Stimulated activated CD8-positive, alpha-beta memory T cell treated with anti-CD3 and anti-CD28 coated beads, Interleukin-7, amount 100 ng/mL, for 48 hours (primary cell): ENCODE measurements around the gene UGT2B17.
"Not testable (repeated sequence)": the region's sequence is repeated elsewhere in the genome, so short reads cannot be mapped to it uniquely, and the experiment has no call there.

Source experiments
- DNase-seq, 2 donors: peaks; one replicate each; pipeline ENCODE4 v3.0.0-alpha.2; 2020; ENCODE audit warnings: low read depth in 1 of 2; ENCODE audit errors: extremely low read depth in 1 of 2

The UGT2B17 gene

GRCh38 chr4:68569466-68570121, 6.5 kb downstream of the UGT2B17 start:
- DNase-seq = no peak

GRCh38 chr4:68569036-68569435, 7.1 kb downstream of the UGT2B17 start:
- DNase-seq = not testable (repeated sequence)

GRCh38 chr4:68568535-68568934, 7.6 kb downstream of the UGT2B17 start:
- DNase-seq = not testable (repeated sequence)

DNA sequence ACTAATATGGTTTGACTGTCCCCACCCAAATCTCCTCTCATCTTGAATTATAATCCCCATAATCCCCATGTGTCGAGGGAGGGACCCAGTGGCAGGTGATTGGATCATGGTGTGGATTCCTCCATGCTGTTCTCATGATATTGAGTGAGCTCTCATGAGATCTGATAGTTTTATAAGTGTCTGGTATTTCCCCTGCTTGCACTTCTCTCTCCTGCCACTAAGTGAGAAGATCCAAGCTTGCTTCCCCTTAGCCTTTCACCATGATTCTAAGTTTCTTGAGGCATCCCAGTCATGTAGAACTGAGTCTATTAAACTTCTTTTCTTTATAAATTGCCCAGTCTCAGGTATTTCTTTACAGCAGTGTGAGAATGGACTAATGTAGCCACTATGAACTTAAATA, 9.8 kb downstream of the UGT2B17 start:
- not testable (repeated sequence) for DNase-seq

DNA sequence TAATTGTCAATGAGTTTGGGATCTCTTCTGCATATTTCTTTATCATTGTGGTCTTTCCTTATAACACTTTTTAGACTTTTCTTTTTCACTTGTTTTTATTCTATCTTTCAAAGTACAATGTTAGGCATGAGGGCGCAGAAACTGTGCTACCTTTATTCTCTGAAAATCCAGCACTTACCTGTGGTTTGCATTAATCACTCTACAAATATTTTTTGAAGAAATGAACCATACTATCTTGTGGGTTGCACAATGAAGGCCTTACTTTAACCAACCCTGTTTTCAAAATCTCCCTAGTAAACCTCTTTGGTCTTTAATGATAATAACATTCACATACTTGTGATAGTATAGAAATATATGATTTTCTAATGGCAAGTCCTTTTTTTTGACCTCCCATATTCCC, 11.0 kb downstream of the UGT2B17 start:
- not testable (repeated sequence) for DNase-seq

DNA sequence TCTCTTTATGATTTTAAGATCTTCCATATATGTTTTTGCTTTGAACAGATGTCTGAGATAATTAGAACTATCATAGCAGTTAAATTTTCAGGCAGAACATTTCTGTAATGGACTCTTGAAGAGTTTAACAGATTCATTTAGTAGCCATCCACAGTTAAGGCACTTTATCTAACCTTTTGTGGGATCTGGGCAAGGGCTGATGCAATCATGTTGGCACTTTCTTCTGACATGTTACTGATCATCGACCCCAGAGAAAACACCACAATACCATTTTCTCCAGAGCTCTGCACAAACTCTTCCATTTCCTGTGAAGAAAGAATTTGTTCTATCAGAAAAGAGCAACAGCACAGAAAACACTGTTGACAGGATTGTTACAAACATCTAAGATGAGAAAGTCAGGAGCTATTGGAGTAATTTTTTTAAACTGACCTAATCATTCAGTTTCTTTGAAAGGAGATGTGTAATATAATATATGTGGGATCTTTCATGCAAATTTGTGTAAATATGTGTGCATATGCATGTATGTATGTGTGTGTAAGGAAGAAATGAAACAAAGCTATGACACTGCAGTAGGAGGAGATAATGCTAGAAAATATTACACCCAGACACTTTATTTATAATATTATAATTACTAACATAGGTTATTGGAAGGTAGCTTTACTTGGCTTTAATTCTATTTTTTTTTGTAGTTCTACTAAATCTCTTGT, 15.6 kb downstream of the UGT2B17 start:
- not testable (repeated sequence) for DNase-seq

DNA sequence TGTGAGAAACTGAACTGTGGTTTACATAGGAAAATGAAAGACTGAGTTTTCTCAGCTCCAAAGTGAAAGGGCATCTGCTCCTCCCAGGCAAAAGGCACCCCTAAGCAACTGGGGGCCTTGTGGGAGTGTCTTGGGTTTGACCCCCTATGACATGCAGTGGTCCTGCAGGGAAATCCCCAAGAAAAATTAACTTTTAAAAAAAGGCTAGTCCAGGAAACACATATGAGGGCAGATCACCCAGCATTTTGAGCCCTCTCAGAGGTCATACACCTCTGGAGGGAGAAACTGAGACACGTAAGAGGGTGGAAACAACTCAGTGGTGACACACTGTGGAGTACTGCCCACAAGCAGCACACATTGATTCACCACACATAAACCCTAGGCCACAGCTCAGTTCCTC, 22.3 kb downstream of the UGT2B17 start:
- not testable (repeated sequence) for DNase-seq

- DNase-seq = not testable (repeated sequence)
These were observed 23.0 kb downstream of the UGT2B17 start for GRCh38 chr4:68552818-68553811.

GRCh38 chr4:68542742-68543141, 33.4 kb downstream of the UGT2B17 start:
- not testable (repeated sequence) for DNase-seq

DNA sequence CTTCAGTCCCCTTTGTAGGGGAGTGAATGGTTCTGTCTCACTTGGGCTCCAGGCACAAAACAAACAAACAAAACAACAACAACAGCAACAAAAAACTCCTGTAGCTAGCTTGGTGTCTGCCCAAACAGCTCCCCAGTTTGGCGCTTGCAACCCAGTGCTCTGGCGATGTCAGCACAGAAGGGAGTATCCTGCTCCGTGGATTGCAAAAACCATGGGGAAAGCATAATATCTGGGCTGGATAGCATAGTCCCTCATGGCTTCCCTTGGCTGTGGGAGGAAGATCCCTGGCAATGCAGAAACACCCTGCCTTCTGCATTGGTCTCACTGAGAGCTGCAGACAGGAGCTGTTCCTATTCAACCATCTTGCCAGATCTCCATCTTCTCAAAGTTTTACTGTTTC, 39.7 kb downstream of the UGT2B17 start:
- no peak for DNase-seq

DNA sequence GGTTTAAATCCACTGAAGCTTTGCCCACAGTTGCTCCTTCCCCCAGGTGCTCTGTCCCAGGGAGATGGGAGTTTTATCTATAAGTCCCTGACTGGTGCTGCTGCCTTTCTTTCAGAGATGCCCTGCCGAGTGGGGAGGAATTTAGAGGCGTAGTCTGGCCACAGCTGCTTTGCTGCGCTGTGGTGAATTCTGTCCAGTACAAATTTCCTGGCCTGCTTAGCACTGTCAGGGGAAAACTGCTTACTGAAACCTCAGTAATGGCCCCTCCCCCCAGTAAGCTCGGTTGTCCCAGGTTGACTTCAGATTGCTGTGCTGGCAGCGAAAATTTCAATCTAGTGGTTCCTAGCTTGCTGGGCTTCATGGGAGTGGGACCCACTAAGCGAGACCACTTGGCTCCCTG, 40.1 kb downstream of the UGT2B17 start:
- no peak for DNase-seq

GRCh38 chr4:68522232-68522631, 53.9 kb downstream of the UGT2B17 start:
- not testable (repeated sequence) for DNase-seq

GRCh38 chr4:68520985-68521384, 55.1 kb downstream of the UGT2B17 start:
- DNase-seq = no peak

DNA sequence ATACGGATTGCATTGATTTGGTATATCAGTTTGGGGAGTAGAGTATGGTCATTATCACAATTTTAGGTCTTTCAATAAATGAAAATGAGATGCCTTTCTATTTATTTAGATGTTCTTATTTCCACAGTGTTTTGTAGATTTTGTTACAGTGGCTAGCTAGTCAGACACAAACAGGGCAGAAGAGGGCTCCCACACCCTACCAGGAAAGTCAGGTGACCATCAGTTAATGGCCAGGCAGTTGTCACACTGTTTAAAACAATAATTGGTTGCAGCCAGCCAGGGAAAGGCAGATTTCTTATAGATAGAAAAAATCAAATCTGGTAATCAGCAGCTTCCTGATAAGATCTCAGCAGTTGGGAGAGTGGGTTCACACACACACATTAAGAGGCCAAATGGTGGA, 57.2 kb downstream of the UGT2B17 start:
- DNase-seq = no peak

- not testable (repeated sequence) for DNase-seq
These were observed 70.7 kb downstream of the UGT2B17 start for GRCh38 chr4:68505452-68505851.

GRCh38 chr4:68504836-68505235, 71.3 kb downstream of the UGT2B17 start:
- not testable (repeated sequence) for DNase-seq

DNA sequence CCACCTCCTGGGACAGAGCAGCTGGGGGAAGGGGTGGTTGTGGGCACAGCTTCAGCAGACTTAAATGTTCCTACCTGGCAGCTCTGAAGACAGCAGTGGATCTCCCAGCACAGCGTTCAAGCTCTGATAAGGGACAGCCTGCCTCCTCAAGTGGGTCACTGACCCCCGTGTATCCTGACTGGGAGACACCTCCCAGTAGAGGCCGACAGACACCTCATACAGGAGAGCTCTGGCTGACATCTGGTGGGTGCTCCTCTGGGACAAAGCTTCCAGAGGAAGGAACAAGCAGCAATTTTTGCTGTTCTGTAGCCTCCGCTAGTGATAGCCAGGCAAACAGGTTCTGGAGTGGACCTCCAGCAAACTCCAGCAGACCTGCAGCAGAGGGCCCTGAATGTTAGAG, 72.7 kb downstream of the UGT2B17 start:
- DNase-seq = not testable (repeated sequence)

DNA sequence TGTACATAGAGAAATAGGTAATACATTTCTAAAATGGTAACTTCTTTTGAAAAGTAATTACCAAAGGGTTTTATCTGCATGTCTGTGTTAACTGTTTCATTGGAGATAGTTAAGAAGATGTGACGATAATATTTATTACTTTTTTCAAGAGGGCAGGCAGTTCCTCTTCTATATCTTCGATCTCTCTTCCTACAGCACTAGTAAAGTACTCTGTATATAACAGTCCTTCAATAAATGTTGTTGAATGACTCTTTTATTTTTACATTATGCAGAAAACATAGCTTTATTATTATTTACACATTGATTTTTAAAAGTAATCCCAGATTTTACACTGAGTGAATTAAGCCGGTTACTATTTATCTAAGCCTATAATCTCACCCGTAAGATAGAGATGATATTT, 77.1 kb downstream of the UGT2B17 start:
- DNase-seq = no peak

DNA sequence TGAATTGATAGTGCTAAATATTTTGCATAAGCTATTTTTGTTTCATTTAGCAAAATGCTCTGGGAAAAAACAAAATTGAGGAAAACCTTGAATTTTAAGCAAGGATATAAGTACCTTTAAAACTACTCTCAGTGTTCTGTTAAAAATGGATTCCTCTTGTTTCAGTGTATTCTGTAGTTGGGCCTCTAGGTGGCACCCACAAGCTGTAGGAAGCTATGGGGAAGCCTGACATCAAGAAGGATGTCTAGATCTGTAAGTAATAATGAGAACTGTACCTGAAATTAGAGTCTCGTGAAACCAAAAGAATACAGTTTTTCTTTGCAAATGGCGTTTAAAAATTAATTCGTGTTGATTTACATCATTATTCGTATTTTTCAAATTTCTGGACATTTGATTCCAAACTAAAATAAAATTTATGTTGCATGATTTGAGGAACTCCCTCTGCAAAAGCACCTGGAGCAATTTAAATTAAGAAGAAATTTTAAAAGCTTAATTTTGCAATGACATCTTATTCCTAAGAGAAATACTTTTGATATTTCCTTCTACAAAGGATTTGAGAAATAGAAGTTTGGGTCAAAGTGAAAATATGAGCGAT, 77.6 kb downstream of the UGT2B17 start:
- DNase-seq = peak in 1 of 2 donors; percentile 48

DNA sequence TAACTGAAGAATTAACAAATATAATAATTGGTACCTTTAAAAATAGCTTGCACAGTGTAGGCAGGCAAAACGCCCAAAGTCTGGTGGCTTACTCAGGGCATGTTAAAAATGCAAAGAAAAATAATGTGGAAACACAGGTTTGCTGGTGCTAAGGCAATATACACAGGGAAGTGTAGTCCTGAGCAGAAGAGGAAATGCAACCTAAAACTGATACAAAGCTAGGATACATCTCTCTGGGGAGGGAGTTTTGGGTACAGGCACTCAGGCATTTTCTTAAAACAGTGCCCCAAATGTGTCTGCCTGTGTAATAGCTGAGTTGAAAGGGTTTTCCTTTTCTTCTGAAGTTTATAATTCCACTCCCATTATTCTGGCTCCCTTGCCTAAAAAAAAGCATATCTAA, 81.4 kb downstream of the UGT2B17 start:
- no peak for DNase-seq
